ENCODE results near the gene ERCC2. TPM values are rescaled to one million over a fixed set of nuclear protein-coding genes. Genes with fewer than 3 reads are reported as not detected.
"Not testable (repeated sequence)": the region's sequence is repeated elsewhere in the genome, so short reads cannot be mapped to it uniquely, and the experiment has no call there.

The ERCC2 gene
- total RNA-seq, 2 experiments from 2014 or later: 27.5 to 30.4 TPM

GRCh38 chr19:45324349-45324907 lies 45.9 kb downstream of the ERCC2 start:
- Mint-ChIP-seq H3K4me1 (no peaks in the 10 kb centered on the region), H3K4me3 (no peak overlapping the region), H3K27me3 (peaks cover 12% of the 10 kb centered on the region), H3K27ac (no peak overlapping the region), H3K9me3 (ENCODE audit: low read depth) (no peaks in the 10 kb centered on the region), H3K36me3 (ENCODE audit: low read depth) (no peaks in the 10 kb centered on the region)
- ATAC-seq (no peak), DNase-seq (no peak)
- POLR2A ChIA-PET: no interaction called here
- CTCF ChIA-PET: no interaction called here
- intact Hi-C loops (cut with DNase I, micrococcal nuclease): no loop called here

- POLR2A ChIA-PET: no interaction called here
- CTCF ChIA-PET: no interaction called here
- intact Hi-C loops (cut with DNase I, micrococcal nuclease): no loop called here
- Mint-ChIP-seq H3K27me3 (peaks cover 12% of the 10 kb centered on the region), H3K27ac (no peak overlapping the region), H3K4me1 (no peaks in the 10 kb centered on the region), H3K4me3 (no peak overlapping the region), H3K9me3 (ENCODE audit: low read depth) (no peaks in the 10 kb centered on the region), H3K36me3 (ENCODE audit: low read depth) (no peaks in the 10 kb centered on the region)
- DNase-seq: no peak
- ATAC-seq: no peak
Measured at GRCh38 chr19:45323671-45324081, 46.7 kb downstream of the ERCC2 start.

- H3K4me3 Mint-ChIP-seq: no peak within 1 kb of the TSS
- H3K9me3 Mint-ChIP-seq (ENCODE audit: low read depth): no peaks in the 10 kb centered on the region
- no peaks in the 10 kb centered on the region for H3K36me3 Mint-ChIP-seq (ENCODE audit: low read depth)
- H3K27me3 Mint-ChIP-seq: peaks cover 17% of the 10 kb centered on the region
- POLR2A ChIA-PET: no interaction called here
- CTCF ChIA-PET: no interaction called here
- DNase-seq: no peak
- ATAC-seq: no peak
- H3K4me1 Mint-ChIP-seq: no peaks in the 10 kb centered on the region
- intact Hi-C loops (cut with DNase I, micrococcal nuclease): no loop called here
- no peak within 1 kb of the TSS for H3K27ac Mint-ChIP-seq
Measured at GRCh38 chr19:45322744-45323281, 47.6 kb downstream of the ERCC2 start, which contains the start of gene CKM. TSS of gene CKM (minus strand) at chr19:45322875. CDS start at chr19:45319713, 3,162 bp downstream.

- POLR2A ChIA-PET: no interaction called here
- CTCF ChIA-PET: no interaction called here
- no peaks in the 10 kb centered on the region for H3K4me1 Mint-ChIP-seq
- DNase-seq: no peak
- no peaks in the 10 kb centered on the region for H3K36me3 Mint-ChIP-seq (ENCODE audit: low read depth)
- H3K9me3 Mint-ChIP-seq (ENCODE audit: low read depth): no peaks in the 10 kb centered on the region
- no peak overlapping the region for H3K27ac Mint-ChIP-seq
- intact Hi-C loops (cut with DNase I, micrococcal nuclease): no loop called here
- ATAC-seq: no peak
- peaks cover 22% of the 10 kb centered on the region for H3K27me3 Mint-ChIP-seq
- H3K4me3 Mint-ChIP-seq: no peak overlapping the region
Measured at GRCh38 chr19:45322311-45322710, 48.1 kb downstream of the ERCC2 start.

GRCh38 chr19:45321848-45322247 lies 48.5 kb downstream of the ERCC2 start:
- no peaks in the 10 kb centered on the region for H3K4me1 Mint-ChIP-seq
- intact Hi-C loops (cut with DNase I, micrococcal nuclease): no loop called here
- DNase-seq (no peak), ATAC-seq (no peak)
- no peaks in the 10 kb centered on the region for H3K9me3 Mint-ChIP-seq (ENCODE audit: low read depth)
- H3K4me3 Mint-ChIP-seq: no peak overlapping the region
- ChIA-PET CTCF (interaction anchor here (0.9 kb wide), 1 partner anchor 20 kb away, joined by 3 read pairs; no protein-coding TSS in a partner anchor), POLR2A (no interaction called here)
- H3K27ac Mint-ChIP-seq: no peak overlapping the region
- peaks cover 22% of the 10 kb centered on the region for H3K27me3 Mint-ChIP-seq
- H3K36me3 Mint-ChIP-seq (ENCODE audit: low read depth): no peaks in the 10 kb centered on the region

- H3K9me3 Mint-ChIP-seq (ENCODE audit: low read depth): no peaks in the 10 kb centered on the region
- H3K27ac Mint-ChIP-seq: no peak overlapping the region
- intact Hi-C loops (cut with DNase I, micrococcal nuclease): no loop called here
- DNase-seq (no peak), ATAC-seq (no peak)
- POLR2A ChIA-PET: no interaction called here
- no peaks in the 10 kb centered on the region for H3K36me3 Mint-ChIP-seq (ENCODE audit: low read depth)
- H3K4me1 Mint-ChIP-seq: no peaks in the 10 kb centered on the region
- no peak overlapping the region for H3K4me3 Mint-ChIP-seq
- H3K27me3 Mint-ChIP-seq: peaks cover 24% of the 10 kb centered on the region
- CTCF ChIA-PET: interaction anchor here (0.9 kb wide), 1 partner anchor 21 kb away, joined by 3 read pairs; no protein-coding TSS in a partner anchor
Measured at GRCh38 chr19:45320997-45321775, 49.2 kb downstream of the ERCC2 start.

- intact Hi-C loops (cut with DNase I, micrococcal nuclease): no loop called here
- no peaks in the 10 kb centered on the region for H3K4me1 Mint-ChIP-seq
- no peaks in the 10 kb centered on the region for H3K9me3 Mint-ChIP-seq (ENCODE audit: low read depth)
- POLR2A ChIA-PET: no interaction called here
- no peak overlapping the region for H3K27ac Mint-ChIP-seq
- ATAC-seq: no peak
- no peak overlapping the region for H3K4me3 Mint-ChIP-seq
- H3K27me3 Mint-ChIP-seq: peaks cover 24% of the 10 kb centered on the region
- DNase-seq: no peak
- CTCF ChIA-PET: interaction anchor here (0.5 kb wide), 1 partner anchor 29 kb away, joined by 3 read pairs; no protein-coding TSS in a partner anchor
- H3K36me3 Mint-ChIP-seq (ENCODE audit: low read depth): no peaks in the 10 kb centered on the region
Measured at GRCh38 chr19:45315304-45315703, 55.1 kb downstream of the ERCC2 start.

GRCh38 chr19:45314708-45315245 lies 55.6 kb downstream of the ERCC2 start:
- H3K4me3 Mint-ChIP-seq: no peak overlapping the region
- H3K27ac Mint-ChIP-seq: no peak overlapping the region
- H3K36me3 Mint-ChIP-seq (ENCODE audit: low read depth): no peaks in the 10 kb centered on the region
- DNase-seq (no peak), ATAC-seq (no peak)
- CTCF ChIA-PET: no interaction called here
- peaks cover 24% of the 10 kb centered on the region for H3K27me3 Mint-ChIP-seq
- POLR2A ChIA-PET: no interaction called here
- intact Hi-C loops (cut with DNase I, micrococcal nuclease): no loop called here
- no peaks in the 10 kb centered on the region for H3K4me1 Mint-ChIP-seq
- no peaks in the 10 kb centered on the region for H3K9me3 Mint-ChIP-seq (ENCODE audit: low read depth)

- H3K4me3 Mint-ChIP-seq; H3K27ac Mint-ChIP-seq; H3K36me3 Mint-ChIP-seq (ENCODE audit: low read depth); H3K9me3 Mint-ChIP-seq (ENCODE audit: low read depth); CTCF ChIA-PET; DNase-seq; intact Hi-C loops (cut with DNase I, micrococcal nuclease); ATAC-seq; POLR2A ChIA-PET; H3K4me1 Mint-ChIP-seq: not testable (repeated sequence)
- H3K27me3 Mint-ChIP-seq: peaks cover 15% of the 10 kb centered on the region
Measured at GRCh38 chr19:45312285-45312684, 58.1 kb downstream of the ERCC2 start.

GRCh38 chr19:45311621-45312020 lies 58.8 kb downstream of the ERCC2 start:
- Mint-ChIP-seq H3K36me3 (ENCODE audit: low read depth) (no peaks in the 10 kb centered on the region), H3K4me1 (no peaks in the 10 kb centered on the region), H3K9me3 (ENCODE audit: low read depth) (no peaks in the 10 kb centered on the region), H3K4me3 (no peak overlapping the region), H3K27me3 (peaks cover 15% of the 10 kb centered on the region), H3K27ac (no peak overlapping the region)
- intact Hi-C loops (cut with DNase I, micrococcal nuclease): no loop called here
- ATAC-seq: no peak
- DNase-seq: no peak
- CTCF ChIA-PET: no interaction called here
- POLR2A ChIA-PET: no interaction called here

GRCh38 chr19:45309322-45309721 lies 61.1 kb downstream of the ERCC2 start:
- H3K4me1 Mint-ChIP-seq; intact Hi-C loops (cut with DNase I, micrococcal nuclease); POLR2A ChIA-PET; H3K27ac Mint-ChIP-seq; CTCF ChIA-PET; H3K9me3 Mint-ChIP-seq (ENCODE audit: low read depth); H3K27me3 Mint-ChIP-seq; H3K4me3 Mint-ChIP-seq; H3K36me3 Mint-ChIP-seq (ENCODE audit: low read depth); DNase-seq; ATAC-seq: not testable (repeated sequence)

- DNase-seq (no peak), ATAC-seq (no peak)
- no peaks in the 10 kb centered on the region for H3K27me3 Mint-ChIP-seq
- H3K4me1 Mint-ChIP-seq: no peaks in the 10 kb centered on the region
- CTCF ChIA-PET: no interaction called here
- H3K9me3 Mint-ChIP-seq (ENCODE audit: low read depth): no peaks in the 10 kb centered on the region
- POLR2A ChIA-PET: no interaction called here
- intact Hi-C loops (cut with DNase I, micrococcal nuclease): no loop called here
- H3K27ac Mint-ChIP-seq: no peak overlapping the region
- H3K36me3 Mint-ChIP-seq (ENCODE audit: low read depth): no peaks in the 10 kb centered on the region
- no peak overlapping the region for H3K4me3 Mint-ChIP-seq
Measured at GRCh38 chr19:45307361-45307760, 63.0 kb downstream of the ERCC2 start.

Measured in activated CD4-positive, alpha-beta T cell treated with anti-CD3 and anti-CD28 coated beads for 36 hours (primary cell).